ENCODE data around the gene ESPL1. TPM values are rescaled to one million over a fixed set of nuclear protein-coding genes. Genes with fewer than 3 reads are reported as not detected.

Gene ESPL1
- total RNA-seq, 1 experiment from 2014 or later: 54.6 TPM

DNA sequence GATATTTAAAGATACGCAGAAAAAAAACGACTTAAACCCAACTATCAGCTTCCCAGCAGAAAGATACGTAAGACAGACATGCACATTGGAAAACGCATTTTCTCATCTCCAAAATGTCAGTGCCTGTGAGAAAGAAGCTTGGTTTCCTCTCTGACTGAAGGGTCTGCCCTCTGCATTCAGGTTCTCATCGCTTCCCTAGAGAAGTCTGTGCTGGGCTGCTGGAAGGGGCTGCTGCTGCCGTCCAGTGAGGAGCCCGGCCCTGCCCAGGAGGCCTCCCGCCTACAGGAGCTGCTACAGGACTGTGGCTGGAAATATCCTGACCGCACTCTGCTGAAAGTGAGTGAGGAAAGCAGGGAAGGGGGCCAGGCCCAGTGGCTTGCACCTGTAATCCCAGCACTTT is 22.6 kb downstream of the ESPL1 start:
- ChIA-PET POLR2A (no interaction called here), CTCF (interaction anchor here (0.6 to 1.4 kb wide), 3 partner anchors 8 to 93 kb away, joined by 3 to 4 read pairs (median 3); no protein-coding TSS in a partner anchor)
- peaks cover 8% of the 10 kb centered on the region for H3K36me3 ChIP-seq (ENCODE audit: control insufficient read depth, insufficient read depth, low read length)
- no peak for ATAC-seq
- TF ChIP-seq SIN3A (IDR thresholded peaks at IDR 0.05; ENCODE audit: borderline replicate concordance, insufficient read depth, low read depth, low read length): no peak
- TF ChIP-seq TCF7L2 (IDR thresholded peaks at IDR 0.05; ENCODE audit: low read depth, low read length): no peak
- TF ChIP-seq POLR2AphosphoS5 (IDR thresholded peaks at IDR 0.05; ENCODE audit: low read depth, low read length): no peak
- TF ChIP-seq, protein P1, sequence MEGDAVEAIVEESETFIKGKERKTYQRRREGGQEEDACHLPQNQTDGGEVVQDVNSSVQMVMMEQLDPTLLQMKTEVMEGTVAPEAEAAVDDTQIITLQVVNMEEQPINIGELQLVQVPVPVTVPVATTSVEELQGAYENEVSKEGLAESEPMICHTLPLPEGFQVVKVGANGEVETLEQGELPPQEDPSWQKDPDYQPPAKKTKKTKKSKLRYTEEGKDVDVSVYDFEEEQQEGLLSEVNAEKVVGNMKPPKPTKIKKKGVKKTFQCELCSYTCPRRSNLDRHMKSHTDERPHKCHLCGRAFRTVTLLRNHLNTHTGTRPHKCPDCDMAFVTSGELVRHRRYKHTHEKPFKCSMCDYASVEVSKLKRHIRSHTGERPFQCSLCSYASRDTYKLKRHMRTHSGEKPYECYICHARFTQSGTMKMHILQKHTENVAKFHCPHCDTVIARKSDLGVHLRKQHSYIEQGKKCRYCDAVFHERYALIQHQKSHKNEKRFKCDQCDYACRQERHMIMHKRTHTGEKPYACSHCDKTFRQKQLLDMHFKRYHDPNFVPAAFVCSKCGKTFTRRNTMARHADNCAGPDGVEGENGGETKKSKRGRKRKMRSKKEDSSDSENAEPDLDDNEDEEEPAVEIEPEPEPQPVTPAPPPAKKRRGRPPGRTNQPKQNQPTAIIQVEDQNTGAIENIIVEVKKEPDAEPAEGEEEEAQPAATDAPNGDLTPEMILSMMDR (IDR thresholded peaks at IDR 0.05): no peak
- TF ChIP-seq, protein P2, sequence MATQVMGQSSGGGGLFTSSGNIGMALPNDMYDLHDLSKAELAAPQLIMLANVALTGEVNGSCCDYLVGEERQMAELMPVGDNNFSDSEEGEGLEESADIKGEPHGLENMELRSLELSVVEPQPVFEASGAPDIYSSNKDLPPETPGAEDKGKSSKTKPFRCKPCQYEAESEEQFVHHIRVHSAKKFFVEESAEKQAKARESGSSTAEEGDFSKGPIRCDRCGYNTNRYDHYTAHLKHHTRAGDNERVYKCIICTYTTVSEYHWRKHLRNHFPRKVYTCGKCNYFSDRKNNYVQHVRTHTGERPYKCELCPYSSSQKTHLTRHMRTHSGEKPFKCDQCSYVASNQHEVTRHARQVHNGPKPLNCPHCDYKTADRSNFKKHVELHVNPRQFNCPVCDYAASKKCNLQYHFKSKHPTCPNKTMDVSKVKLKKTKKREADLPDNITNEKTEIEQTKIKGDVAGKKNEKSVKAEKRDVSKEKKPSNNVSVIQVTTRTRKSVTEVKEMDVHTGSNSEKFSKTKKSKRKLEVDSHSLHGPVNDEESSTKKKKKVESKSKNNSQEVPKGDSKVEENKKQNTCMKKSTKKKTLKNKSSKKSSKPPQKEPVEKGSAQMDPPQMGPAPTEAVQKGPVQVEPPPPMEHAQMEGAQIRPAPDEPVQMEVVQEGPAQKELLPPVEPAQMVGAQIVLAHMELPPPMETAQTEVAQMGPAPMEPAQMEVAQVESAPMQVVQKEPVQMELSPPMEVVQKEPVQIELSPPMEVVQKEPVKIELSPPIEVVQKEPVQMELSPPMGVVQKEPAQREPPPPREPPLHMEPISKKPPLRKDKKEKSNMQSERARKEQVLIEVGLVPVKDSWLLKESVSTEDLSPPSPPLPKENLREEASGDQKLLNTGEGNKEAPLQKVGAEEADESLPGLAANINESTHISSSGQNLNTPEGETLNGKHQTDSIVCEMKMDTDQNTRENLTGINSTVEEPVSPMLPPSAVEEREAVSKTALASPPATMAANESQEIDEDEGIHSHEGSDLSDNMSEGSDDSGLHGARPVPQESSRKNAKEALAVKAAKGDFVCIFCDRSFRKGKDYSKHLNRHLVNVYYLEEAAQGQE (IDR thresholded peaks at IDR 0.05; ENCODE audit: insufficient read depth in 1 of 2, low read depth in 2 of 2, low read length in 1 of 2): no peak
- no peak overlapping the region for H3K27ac ChIP-seq (ENCODE audit: low read length)
- no peak overlapping the region for H3K4me3 ChIP-seq (ENCODE audit: low read depth in 2 of 2, low read length in 2 of 2)
- no peaks in the 10 kb centered on the region for H3K27me3 ChIP-seq (ENCODE audit: control insufficient read depth, insufficient read depth, low read length)
- in situ Hi-C loops (cut with HindIII; ENCODE audit: low pct_unique_long_range_greater_than_20kb, low sequenced_read_pairs): no loop called here
- DNase-seq (ENCODE audit: low read depth, low spot score): no peak
- H3K4me1 ChIP-seq (ENCODE audit: control insufficient read depth, insufficient read depth, low read length): peaks cover 4% of the 10 kb centered on the region
- intact Hi-C loops (cut with micrococcal nuclease; ENCODE audit: unreplicated experiment): no loop called here
- no TSS peak for BruUV-seq (replicated peaks)
- H3K9me3 ChIP-seq (ENCODE audit: control insufficient read depth, insufficient read depth, low read depth, low read length): no peaks in the 10 kb centered on the region

DNA sequence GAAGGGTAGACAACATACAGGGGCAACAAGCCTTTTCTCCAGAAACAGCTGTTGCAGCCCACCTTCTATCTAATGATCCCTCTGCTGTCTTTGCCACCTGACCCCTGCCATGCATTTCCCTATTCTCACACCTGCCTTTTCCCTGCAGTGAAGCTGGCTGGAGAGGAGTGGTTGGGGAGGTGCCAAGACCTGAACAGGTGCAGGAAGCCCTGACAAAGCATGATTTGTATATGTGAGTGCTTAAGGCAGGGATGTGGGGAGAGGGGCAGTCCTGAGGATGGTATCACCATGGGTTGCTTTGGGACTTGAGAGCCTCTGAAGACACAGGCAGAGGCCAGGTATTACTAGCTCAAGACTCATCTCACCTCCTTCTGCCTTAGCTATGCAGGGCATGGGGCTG is 24.3 kb downstream of the ESPL1 start:
- Histone ChIP-seq H3K27ac (ENCODE audit: low read length) (no peak overlapping the region), H3K9me3 (ENCODE audit: control insufficient read depth, insufficient read depth, low read depth, low read length) (no peaks in the 10 kb centered on the region), H3K36me3 (ENCODE audit: control insufficient read depth, insufficient read depth, low read length) (peaks cover 8% of the 10 kb centered on the region), H3K4me1 (ENCODE audit: control insufficient read depth, insufficient read depth, low read length) (peaks cover 15% of the 10 kb centered on the region), H3K27me3 (ENCODE audit: control insufficient read depth, insufficient read depth, low read length) (no peaks in the 10 kb centered on the region), H3K4me3 (ENCODE audit: low read depth in 2 of 2, low read length in 2 of 2) (no peak overlapping the region)
- CTCF ChIA-PET: interaction anchor here (0.6 to 1.0 kb wide), 2 partner anchors 26 to 129 kb away, joined by 3 to 7 read pairs; no protein-coding TSS in a partner anchor
- DNase-seq (ENCODE audit: low read depth, low spot score) (no peak), ATAC-seq (no peak)
- in situ Hi-C loops (cut with HindIII; ENCODE audit: low pct_unique_long_range_greater_than_20kb, low sequenced_read_pairs) (no loop called here), intact Hi-C loops (cut with micrococcal nuclease; ENCODE audit: unreplicated experiment) (no loop called here)
- BruUV-seq (replicated peaks): no TSS peak
- no peak for TF ChIP-seq TCF7L2 (IDR thresholded peaks at IDR 0.05; ENCODE audit: low read depth, low read length)
- no peak for TF ChIP-seq SIN3A (IDR thresholded peaks at IDR 0.05; ENCODE audit: borderline replicate concordance, insufficient read depth, low read depth, low read length)
- TF ChIP-seq, protein P1 (IDR thresholded peaks at IDR 0.05): no peak
- TF ChIP-seq, protein P2 (IDR thresholded peaks at IDR 0.05; ENCODE audit: insufficient read depth in 1 of 2, low read depth in 2 of 2, low read length in 1 of 2): no peak
- TF ChIP-seq POLR2AphosphoS5 (IDR thresholded peaks at IDR 0.05; ENCODE audit: low read depth, low read length): no peak
- POLR2A ChIA-PET: no interaction called here

Data from Panc1 (cell line).